ENCODE results near the gene CELF2. TPM values are rescaled to one million over a fixed set of nuclear protein-coding genes. Genes with fewer than 3 reads are reported as not detected.

Gene CELF2
- total RNA-seq, 1 donor from 2014 or later, result 27.5 TPM

GRCh38 chr10:11143242-11143641, 125.6 kb downstream of the CELF2 start:
- Mint-ChIP-seq H3K4me1 (ENCODE audit: unreplicated experiment) (peaks cover 45% of the 10 kb centered on the region), H3K36me3 (ENCODE audit: low read depth, unreplicated experiment) (no peaks in the 10 kb centered on the region), H3K9me3 (ENCODE audit: unreplicated experiment) (no peaks in the 10 kb centered on the region), H3K27me3 (ENCODE audit: unreplicated experiment) (peaks cover 1% of the 10 kb centered on the region), H3K27ac (ENCODE audit: unreplicated experiment) (peak overlapping the region; percentile 19), H3K4me3 (ENCODE audit: unreplicated experiment) (no peak overlapping the region)
- no peak for TF ChIP-seq CTCF (IDR thresholded peaks at IDR 0.05; ENCODE audit: unreplicated experiment)
- no peak for DNase-seq (ENCODE audit: low spot score)

GRCh38 chr10:11144626-11145494, 127.2 kb downstream of the CELF2 start:
- H3K9me3 Mint-ChIP-seq (ENCODE audit: unreplicated experiment), result no peaks in the 10 kb centered on the region
- H3K27me3 Mint-ChIP-seq (ENCODE audit: unreplicated experiment), result peaks cover 1% of the 10 kb centered on the region
- no peak for TF ChIP-seq CTCF (IDR thresholded peaks at IDR 0.05; ENCODE audit: unreplicated experiment)
- no peaks in the 10 kb centered on the region for H3K36me3 Mint-ChIP-seq (ENCODE audit: low read depth, unreplicated experiment)
- no peak for DNase-seq (ENCODE audit: low spot score)
- no peak overlapping the region for H3K4me3 Mint-ChIP-seq (ENCODE audit: unreplicated experiment)
- H3K27ac Mint-ChIP-seq (ENCODE audit: unreplicated experiment), result peak overlapping the region; percentile 17
- peaks cover 51% of the 10 kb centered on the region for H3K4me1 Mint-ChIP-seq (ENCODE audit: unreplicated experiment)

GRCh38 chr10:11145495-11145855, 127.8 kb downstream of the CELF2 start:
- TF ChIP-seq CTCF (IDR thresholded peaks at IDR 0.05; ENCODE audit: unreplicated experiment), result no peak

GRCh38 chr10:11146402-11147171, 128.9 kb downstream of the CELF2 start:
- H3K27ac Mint-ChIP-seq (ENCODE audit: unreplicated experiment), result no peak overlapping the region
- TF ChIP-seq CTCF (IDR thresholded peaks at IDR 0.05; ENCODE audit: unreplicated experiment), result no peak
- no peak overlapping the region for H3K4me3 Mint-ChIP-seq (ENCODE audit: unreplicated experiment)
- DNase-seq (ENCODE audit: low spot score), result no peak
- no peaks in the 10 kb centered on the region for H3K36me3 Mint-ChIP-seq (ENCODE audit: low read depth, unreplicated experiment)
- peaks cover 49% of the 10 kb centered on the region for H3K4me1 Mint-ChIP-seq (ENCODE audit: unreplicated experiment)
- no peaks in the 10 kb centered on the region for H3K9me3 Mint-ChIP-seq (ENCODE audit: unreplicated experiment)
- no peaks in the 10 kb centered on the region for H3K27me3 Mint-ChIP-seq (ENCODE audit: unreplicated experiment)

More at GRCh38 chr10:11145495-11145855, 127.8 kb downstream of the CELF2 start:
- H3K4me3 Mint-ChIP-seq (ENCODE audit: unreplicated experiment), result no peak overlapping the region
- peaks cover 1% of the 10 kb centered on the region for H3K27me3 Mint-ChIP-seq (ENCODE audit: unreplicated experiment)
- H3K4me1 Mint-ChIP-seq (ENCODE audit: unreplicated experiment), result peaks cover 56% of the 10 kb centered on the region
- no peak for DNase-seq (ENCODE audit: low spot score)
- no peaks in the 10 kb centered on the region for H3K9me3 Mint-ChIP-seq (ENCODE audit: unreplicated experiment)
- H3K36me3 Mint-ChIP-seq (ENCODE audit: low read depth, unreplicated experiment), result no peaks in the 10 kb centered on the region
- peak overlapping the region; percentile 17 for H3K27ac Mint-ChIP-seq (ENCODE audit: unreplicated experiment)

GRCh38 chr10:11147722-11148121, 130.1 kb downstream of the CELF2 start:
- Mint-ChIP-seq H3K27me3 (ENCODE audit: unreplicated experiment) (no peaks in the 10 kb centered on the region), H3K27ac (ENCODE audit: unreplicated experiment) (no peak overlapping the region), H3K4me3 (ENCODE audit: unreplicated experiment) (no peak overlapping the region), H3K36me3 (ENCODE audit: low read depth, unreplicated experiment) (no peaks in the 10 kb centered on the region), H3K9me3 (ENCODE audit: unreplicated experiment) (no peaks in the 10 kb centered on the region), H3K4me1 (ENCODE audit: unreplicated experiment) (peaks cover 43% of the 10 kb centered on the region)
- DNase-seq (ENCODE audit: low spot score), result no peak
- no peak for TF ChIP-seq CTCF (IDR thresholded peaks at IDR 0.05; ENCODE audit: unreplicated experiment)
